Right lobe of liver (tissue), 6 donors: ENCODE data around the gene UBB. TPM values are rescaled to one million over a fixed set of nuclear protein-coding genes. Genes with fewer than 3 reads are reported as not detected.
A peak's percentile ranks its signal among the peaks of the same experiment; 100 is the strongest.

Experiments used
- ATAC-seq, 4 donors: fragments of 200-7000 bp; cut with Tn5 transposase; one replicate each; pipeline ENCODE4 v1.9.1; 2020; ENCODE audit warnings: mild to moderate bottlenecking in 4 of 4, moderate library complexity in 4 of 4
- DNase-seq, 3 donors: peaks; one replicate each; pipeline ENCODE4 v3.0.0-alpha.2; 2020
- H3K27ac ChIP-seq, 3 donors: fragments of 200-600 bp; one replicate each; pipeline ENCODE4 v1.8.0; 2022
- H3K27me3 ChIP-seq, 2 donors: fragments of 200-600 bp; one replicate each; pipeline ENCODE4 v1.8.0; 2022
- H3K36me3 ChIP-seq, 4 donors: fragments of 200-600 bp; sonication (generic) in 1 of 4; one replicate each; pipeline versions ENCODE4 v1.5.1 to v1.8.0; 2017 to 2022; ENCODE audit warnings: control low read depth in 1 of 4
- H3K4me1 ChIP-seq, 4 donors: fragments of 200-600 bp; sonication (generic) in 1 of 4; one replicate each; pipeline versions ENCODE4 v1.5.1 to v1.8.0; 2017 to 2022; ENCODE audit warnings: control low read depth in 1 of 4
- H3K4me3 ChIP-seq, 3 donors: fragments of 200-600 bp; one replicate each; pipeline ENCODE4 v1.8.0; 2022
- H3K9me3 ChIP-seq, 4 donors: fragments of 200-600 bp; sonication (generic) in 1 of 4; one replicate each; pipeline versions ENCODE4 v1.5.1 to v1.8.0; 2017 to 2022; ENCODE audit warnings: control low read depth in 1 of 4
- CTCF ChIP-seq, 4 donors: fragments of 200-600 bp in 3 of 4; fragments of 450-650 bp in 1 of 4; IDR thresholded peaks; one replicate each; pipeline versions ENCODE4 v1.5.1 to v1.8.0; 2016 to 2022; ENCODE audit warnings: antibody characterized with exemption in 4 of 4, mild to moderate bottlenecking in 2 of 4
- POLR2A ChIP-seq: fragments of 450-650 bp; IDR thresholded peaks from one replicate; pipeline ENCODE4 v1.6.1; 2017; ENCODE audit warnings: antibody characterized with exemption, mild to moderate bottlenecking
- WGBS: methylation state at CpG from one replicate; pipeline ENCODE4 v1.1.6; 2018; ENCODE audit warnings: low coverage, low lambda C conversion rate; ENCODE audit not compliant: insufficient coverage; ENCODE audit errors: missing lambda C conversion rate; 5-methylcytosine and 5-hydroxymethylcytosine counted together
- intact Hi-C, 2 donors: fragments of 100-400 bp; cut with DNase I; formaldehyde crosslinking; loops; one replicate each; pipeline versions ENCODE4 v1.11.2 to v1.14.1; 2022
- total RNA-seq, 6 experiments: library from RNA; depleted of rRNA in 2 of 6; stranded (reverse); fragments of >200 nt in 2 of 6; fragmentation: NEBNext Ultra II Directional in 3 of 6; extraction: Animal tissue kit (Norgen Biotek cat#: 25700) in 3 of 6; gene quantifications; one replicate each; pipeline versions ENCODE4 v1.1.0 to v1.2.4, GENCODE V29; 2016 to 2023
- donor health status: DM: no; HTN: yes; CAD: no.
- donor health status: DM: no; HTN: no; CAD: no.
- donor health status: DM: no; HTN: no; CAD: no.
- donor health status: DM: no; HTN: yes; CAD: no.
- donor health status: DM: no; HTN: yes; CAD: no.

Gene UBB
- total RNA-seq, 6 experiments from 2014 or later: 1,045 to 2,319 (median 1,420) TPM

- 93% methylated on average over 2 of the region's 4 CpGs for WGBS
- TF ChIP-seq CTCF (IDR thresholded peaks at IDR 0.05): no peak
- TF ChIP-seq POLR2A: no peak
- intact Hi-C loops: no loop called here
Measured at GRCh38 chr17:16342979-16343378, 37.9 kb upstream of the UBB start.

GRCh38 chr17:16343569-16343968 lies 37.3 kb upstream of the UBB start:
- 80% methylated on average over 1 of the region's 3 CpGs for WGBS
- ATAC-seq: no peak

More at GRCh38 chr17:16342979-16343378, 37.9 kb upstream of the UBB start:
- H3K4me1 ChIP-seq: no peaks in the 10 kb centered on the region
- peak in 2 of 4 donors; percentile 11 to 12 for ATAC-seq
- peaks cover 0 to 3% (median under 1%) of the 10 kb centered on the region in 4 donors for H3K36me3 ChIP-seq
- H3K9me3 ChIP-seq: no peaks in the 10 kb centered on the region
- no peak overlapping the region for H3K4me3 ChIP-seq
- no peak overlapping the region for H3K27ac ChIP-seq
- no peak for DNase-seq
- no peaks in the 10 kb centered on the region for H3K27me3 ChIP-seq

DNA sequence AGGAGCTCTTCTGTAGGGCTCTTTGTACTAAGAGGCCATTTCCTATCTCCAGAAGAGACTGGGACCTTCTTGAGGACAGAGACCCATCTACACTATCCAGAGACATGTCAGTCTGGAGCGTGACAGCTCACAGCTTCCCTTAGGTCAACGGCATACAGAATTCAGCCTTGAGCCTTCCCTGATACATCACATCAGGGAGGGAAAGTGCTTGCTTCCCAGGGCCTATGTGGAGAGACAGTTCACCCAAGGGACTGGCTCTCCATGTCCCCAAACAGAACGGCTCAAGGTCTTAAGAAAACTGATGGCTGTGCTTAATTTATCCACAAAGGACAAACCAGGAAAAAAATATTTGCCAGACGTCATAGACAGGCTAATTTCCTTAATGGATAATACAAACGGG lies 35.3 kb upstream of the UBB start:
- Histone ChIP-seq H3K36me3 (peaks cover 0 to 17% (median under 1%) of the 10 kb centered on the region in 4 donors), H3K4me3 (no peak overlapping the region), H3K27ac (no peak overlapping the region), H3K9me3 (no peaks in the 10 kb centered on the region), H3K4me1 (no peaks in the 10 kb centered on the region), H3K27me3 (no peaks in the 10 kb centered on the region)
- TF ChIP-seq CTCF (IDR thresholded peaks at IDR 0.05) (no peak), POLR2A (no peak)
- ATAC-seq: no peak
- intact Hi-C loops: no loop called here
- DNase-seq: no peak
- 81% methylated on average over 5 of the region's 5 CpGs for WGBS

More at GRCh38 chr17:16343569-16343968, 37.3 kb upstream of the UBB start:
- no peak for TF ChIP-seq POLR2A
- intact Hi-C loops: no loop called here
- no peak overlapping the region for H3K27ac ChIP-seq
- peaks cover 0 to 8% (median under 1%) of the 10 kb centered on the region in 4 donors for H3K36me3 ChIP-seq
- DNase-seq: no peak
- H3K27me3 ChIP-seq: no peaks in the 10 kb centered on the region
- no peaks in the 10 kb centered on the region for H3K4me1 ChIP-seq
- no peak overlapping the region for H3K4me3 ChIP-seq
- no peaks in the 10 kb centered on the region for H3K9me3 ChIP-seq

- intact Hi-C loops: no loop called here
- 95% methylated on average over 6 of the region's 6 CpGs for WGBS
- no peak for DNase-seq
Measured at GRCh38 chr17:16346721-16347271, 34.1 kb upstream of the UBB start.

More at GRCh38 chr17:16346721-16347271, 34.1 kb upstream of the UBB start:
- Histone ChIP-seq H3K4me3 (no peak overlapping the region), H3K9me3 (no peaks in the 10 kb centered on the region), H3K4me1 (peaks cover 0 to 4% (median 1%) of the 10 kb centered on the region in 4 donors), H3K27me3 (no peaks in the 10 kb centered on the region), H3K36me3 (peaks cover 0 to 17% (median under 1%) of the 10 kb centered on the region in 4 donors), H3K27ac (no peak overlapping the region)
- no peak for ATAC-seq
- TF ChIP-seq CTCF (IDR thresholded peaks at IDR 0.05) (no peak), POLR2A (no peak)
